H4 (cell line): Measurements from ENCODE around the gene FGF3. TPM values are rescaled to one million over a fixed set of nuclear protein-coding genes. Genes with fewer than 3 reads are reported as not detected.

Experiments used
- DNase-seq: peaks from one replicate; pipeline ENCODE4 v3.0.0-alpha.2; 2015; ENCODE audit warnings: low spot score
- total RNA-seq: library from RNA; depleted of rRNA; stranded (reverse); fragments of >200 nt; shearing (Covaris generic); gene quantifications from 2 replicates; pipeline ENCODE4 v1.2.3, GENCODE V29; 2014

FGF3 gene
- total RNA-seq, 1 experiment from 2014 or later, result not detected

DNA sequence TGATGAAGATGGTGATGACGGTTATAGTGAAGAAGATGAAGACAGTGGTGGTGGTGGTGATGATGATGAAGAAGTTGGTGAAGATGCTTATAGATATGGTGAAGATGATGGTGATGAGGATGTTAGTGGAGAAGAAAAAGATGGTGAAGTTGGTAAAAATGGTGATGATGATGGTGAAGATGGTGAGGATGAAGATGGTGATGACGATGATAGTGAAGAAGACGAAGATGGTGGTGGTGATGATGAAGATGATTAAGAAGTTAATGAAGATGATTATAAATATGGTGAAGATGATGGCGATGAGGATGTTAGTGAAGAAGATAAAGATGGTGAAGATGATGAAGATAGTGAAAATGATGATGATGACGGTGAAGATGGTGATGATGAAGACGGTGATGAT lies 25.2 kb upstream of the FGF3 start:
- no peak for DNase-seq

DNA sequence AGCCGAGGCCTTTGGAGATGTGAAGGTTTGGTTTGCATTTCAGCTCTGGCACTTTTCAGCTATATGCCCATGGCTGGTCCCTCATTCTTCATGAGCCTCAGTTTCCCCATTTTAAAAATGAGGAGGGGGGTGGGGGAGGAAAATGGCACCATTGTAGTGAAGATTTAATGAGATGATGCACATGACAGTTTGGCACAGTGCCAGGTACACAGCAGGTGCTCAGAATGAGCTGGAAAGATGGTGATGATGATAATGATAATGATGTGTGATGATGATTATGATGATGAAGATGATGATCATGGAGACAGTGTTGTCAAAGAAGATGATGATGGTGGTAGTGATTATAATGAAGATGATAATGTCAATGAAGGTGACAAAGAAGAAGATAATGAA lies 24.3 kb upstream of the FGF3 start:
- no peak for DNase-seq

DNA sequence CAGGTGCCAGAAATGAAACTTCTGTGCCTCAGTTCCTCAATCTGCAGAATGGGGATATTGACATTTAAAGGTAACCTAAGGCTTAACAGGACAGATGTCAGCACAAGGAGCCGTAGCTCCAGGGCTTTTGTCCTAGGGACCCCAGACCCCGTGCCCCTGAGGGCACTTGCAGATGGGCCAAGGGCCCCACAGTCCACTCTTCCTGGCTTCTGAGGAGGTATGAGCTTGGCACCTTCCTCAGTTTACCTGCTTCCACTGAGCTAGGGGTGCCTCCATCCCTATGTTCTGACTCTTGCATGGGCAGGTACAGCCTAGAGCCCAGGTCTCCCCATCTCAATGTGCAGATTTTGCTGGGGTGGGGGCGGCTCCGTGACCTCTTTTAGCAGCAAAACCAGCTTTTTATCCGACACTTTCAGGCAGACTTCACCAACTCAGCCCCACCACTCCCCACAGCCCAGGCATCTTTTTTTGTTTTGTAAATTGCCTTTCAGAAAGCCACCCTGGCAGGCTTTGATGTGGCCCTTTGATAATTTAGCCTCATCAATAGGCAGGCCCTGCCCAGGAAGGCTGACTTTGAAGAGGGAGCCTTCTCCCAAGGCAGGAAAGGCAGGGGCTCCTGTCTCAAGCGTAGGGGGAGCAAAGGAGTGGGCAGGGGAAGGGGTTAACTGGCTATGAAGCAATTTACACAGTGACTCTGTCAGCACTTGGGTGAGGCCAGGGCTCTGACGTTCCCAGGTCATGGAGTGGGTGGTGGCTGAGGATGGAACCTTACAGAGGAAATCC lies 23.7 kb upstream of the FGF3 start:
- DNase-seq, result no peak

DNA sequence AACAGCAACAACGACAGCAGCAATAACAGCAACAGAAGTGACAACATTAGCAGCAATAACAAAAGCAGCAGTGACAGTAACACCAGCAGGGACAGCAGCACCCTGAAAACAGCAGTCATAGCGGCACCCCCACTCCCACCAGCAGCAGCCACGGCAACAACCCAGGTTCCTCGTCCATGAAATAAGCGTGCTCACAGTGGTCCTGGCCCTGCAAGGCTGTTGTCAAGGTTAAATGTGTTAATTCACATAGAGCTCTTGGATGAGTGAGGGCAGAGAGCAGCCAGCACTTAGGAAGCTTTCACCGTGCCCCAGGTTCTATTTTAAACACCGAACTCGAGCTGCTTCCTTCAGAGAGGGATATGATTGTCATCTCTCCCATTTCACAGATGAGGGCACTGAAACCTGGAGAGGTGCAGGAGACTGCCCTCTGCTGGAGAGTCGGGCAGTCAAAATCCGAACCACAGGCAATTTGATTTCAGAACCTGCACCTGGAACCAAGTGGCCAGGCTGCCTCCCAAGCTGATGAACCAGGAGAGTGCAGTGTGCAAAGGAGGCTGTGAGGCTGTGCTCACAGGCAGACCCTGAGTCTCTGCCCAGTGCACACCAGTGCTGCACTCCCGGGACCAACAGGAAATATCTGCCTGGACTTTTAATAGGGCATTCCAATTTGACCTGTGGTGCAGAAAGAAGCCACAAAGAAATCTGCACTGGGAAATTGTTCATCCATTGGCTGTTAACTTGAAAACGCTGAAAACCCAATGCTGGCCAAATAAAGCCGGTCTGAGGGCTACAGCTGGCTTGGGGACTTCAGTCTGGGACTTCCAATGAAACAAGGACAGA lies 22.9 kb upstream of the FGF3 start:
- no peak for DNase-seq

DNA sequence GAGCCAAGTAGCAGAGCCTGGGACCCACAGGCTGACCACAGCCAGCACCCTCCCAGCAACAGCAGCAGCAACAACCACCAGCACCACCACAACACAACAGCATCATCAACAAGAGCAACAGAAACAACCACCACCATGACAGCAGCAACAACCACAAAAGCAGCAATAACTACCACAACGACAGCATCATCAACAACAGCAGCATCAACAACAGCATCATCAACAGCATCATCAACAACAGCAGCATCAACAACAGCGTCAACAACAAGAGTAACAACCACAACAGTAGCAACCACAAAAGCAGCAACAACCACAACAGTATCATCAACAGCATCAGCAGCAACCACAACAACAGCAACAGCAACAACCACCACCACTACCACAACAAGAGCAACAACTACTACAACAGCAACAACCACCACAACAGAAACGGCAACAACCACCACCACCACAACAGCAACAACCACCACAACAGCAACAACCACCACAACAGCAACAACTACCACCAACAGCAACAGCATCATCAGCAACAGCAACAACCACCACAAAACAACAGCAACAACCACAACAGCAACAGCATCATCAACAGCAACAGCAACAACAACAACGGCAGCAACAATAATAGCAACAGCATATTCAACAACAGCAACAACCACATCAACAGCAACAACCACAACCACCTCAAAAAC lies 22.1 kb upstream of the FGF3 start:
- DNase-seq, result no peak

DNA sequence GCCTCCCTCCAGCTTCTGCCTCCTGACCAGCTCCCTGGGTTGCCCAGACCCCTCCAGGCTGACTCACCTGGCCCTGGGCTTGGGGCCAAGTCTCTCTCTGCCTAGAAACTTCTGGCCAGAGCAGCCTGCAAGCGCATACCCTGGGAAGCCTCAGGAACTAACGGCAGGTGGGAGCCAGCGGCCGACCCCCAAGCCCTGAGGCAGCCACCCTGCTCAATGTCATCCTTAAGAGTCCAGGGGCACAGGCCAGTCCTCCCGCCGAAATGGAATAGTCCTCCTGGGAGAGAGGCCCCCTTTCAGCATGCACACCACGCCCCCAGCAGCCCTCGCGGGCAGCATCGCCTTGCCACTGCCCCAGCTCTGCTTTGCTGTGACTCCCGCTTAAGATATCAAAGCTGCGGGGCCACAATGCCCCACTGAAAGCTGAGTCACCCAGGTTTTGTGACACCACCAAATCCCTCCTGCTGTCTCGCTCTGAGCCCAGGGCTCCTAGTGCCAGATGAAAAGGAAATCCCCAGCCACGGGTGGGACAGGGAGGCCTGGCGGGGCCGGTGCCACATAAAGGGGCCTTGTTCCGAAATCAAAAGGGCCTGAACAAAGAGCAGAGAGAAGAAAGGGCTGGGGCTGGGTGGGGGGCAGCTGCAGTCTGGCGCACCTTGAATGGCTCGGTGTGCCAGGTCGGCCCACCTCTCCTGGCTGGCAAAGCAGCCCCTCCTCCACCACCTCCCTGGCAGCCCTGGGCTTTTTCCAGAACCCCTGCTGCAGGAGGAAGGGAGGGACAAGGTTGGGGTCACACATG lies 21.4 kb upstream of the FGF3 start:
- DNase-seq, result peak; percentile 35

DNA sequence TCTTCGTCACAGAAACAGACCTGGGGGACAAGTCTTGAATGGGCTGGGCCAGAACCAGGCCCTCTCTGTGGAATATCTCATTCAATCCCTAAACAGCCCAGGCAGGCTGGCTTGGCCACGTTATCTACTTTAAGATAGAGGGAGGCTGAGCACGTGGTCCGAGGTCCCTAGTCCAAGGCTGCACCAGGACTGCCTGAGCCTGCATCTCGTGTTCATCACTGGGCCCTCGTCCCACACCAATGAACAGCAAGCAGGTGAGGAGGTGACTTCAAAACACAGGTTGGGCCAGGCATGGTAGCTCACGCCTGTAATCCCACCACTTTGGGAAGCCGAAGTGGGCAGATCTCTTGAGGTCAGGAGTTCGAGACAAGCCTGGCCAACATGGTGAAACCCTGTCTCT lies 20.3 kb upstream of the FGF3 start:
- no peak for DNase-seq

DNA sequence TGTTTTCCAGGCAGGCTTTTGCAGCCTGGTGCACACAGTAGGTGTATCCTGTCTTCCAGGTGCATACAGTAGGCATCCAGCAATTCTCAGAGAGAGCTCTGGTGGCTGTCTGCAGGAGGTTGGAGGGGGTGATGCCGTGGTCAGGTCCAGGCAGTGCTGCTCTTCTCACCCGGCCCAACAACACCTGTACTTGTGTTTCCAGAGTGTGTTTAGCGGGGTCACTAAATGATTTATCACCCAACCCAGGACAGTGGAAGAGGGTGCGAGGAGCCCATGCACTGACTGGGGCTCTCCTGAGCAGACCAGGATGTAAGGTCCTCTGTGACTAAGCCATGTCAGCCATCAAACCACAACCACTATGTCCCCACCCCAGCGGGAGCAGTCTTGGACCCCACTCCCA lies 18.6 kb upstream of the FGF3 start:
- no peak for DNase-seq

DNA sequence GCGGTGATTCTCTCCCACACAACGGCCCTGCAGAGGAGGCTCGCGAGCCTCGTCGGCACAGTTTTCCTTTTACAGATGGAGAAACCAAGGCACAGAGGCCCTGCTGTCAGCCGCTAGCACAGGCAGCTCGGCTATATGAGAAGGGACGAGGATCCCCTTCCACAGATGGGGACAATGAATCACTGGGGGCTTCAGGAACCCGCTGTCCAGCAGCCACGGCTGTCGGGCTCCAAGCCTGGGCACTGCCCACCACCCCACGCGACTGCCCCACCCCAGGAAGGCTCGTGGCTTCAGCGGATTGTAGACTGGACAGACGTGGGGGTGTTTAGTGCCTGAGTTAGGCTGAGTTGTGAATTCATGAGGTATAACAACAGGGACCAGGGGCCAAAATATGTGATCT lies 17.2 kb upstream of the FGF3 start:
- DNase-seq, result no peak

DNA sequence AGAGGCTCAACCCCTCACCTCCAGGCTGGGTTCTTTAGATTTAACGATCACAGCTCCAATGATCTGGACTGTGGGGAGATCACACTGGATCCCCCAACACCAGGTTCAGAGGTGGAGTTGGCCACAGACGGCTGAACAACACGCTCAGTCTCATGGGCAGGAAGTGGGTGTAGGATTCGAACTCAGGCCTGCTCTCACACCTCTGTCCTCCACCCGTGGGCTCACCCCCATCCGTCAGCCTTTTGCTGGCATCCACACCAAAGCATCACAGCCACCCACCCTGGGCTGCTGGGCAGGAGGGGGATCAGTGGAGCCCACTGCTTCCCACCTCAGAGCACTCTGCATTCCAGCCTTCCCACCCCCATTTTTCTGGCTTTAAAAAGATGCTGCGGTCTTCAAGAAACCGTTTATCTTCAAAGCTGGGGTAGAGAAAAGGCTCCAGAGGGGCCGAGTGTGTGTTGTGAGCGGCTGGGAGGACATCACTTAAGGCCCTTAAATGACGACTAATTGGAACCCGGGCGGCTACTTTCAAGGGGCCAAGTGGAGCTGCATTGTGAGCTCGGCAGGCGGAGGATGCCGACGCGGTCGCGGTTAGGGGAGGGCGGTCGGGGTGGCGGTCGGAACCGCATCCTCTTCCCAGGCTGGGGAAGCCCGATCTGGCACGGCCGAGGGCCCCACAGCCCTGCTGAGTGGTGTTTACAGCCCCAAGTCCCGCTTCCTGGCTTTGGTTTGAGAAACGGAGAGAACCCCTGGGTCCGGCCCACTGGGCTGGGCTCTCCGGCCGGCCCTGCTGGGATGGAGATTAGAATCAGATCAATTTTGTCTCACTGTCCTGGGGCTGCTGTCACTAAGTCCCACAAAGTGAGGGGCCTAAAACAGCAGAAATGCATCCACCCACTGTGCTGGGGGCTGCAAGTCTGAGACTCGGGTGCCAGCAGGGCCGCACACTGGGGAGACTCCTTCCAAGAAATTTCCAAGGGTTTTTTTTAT lies 15.9 kb upstream of the FGF3 start:
- no peak for DNase-seq

DNA sequence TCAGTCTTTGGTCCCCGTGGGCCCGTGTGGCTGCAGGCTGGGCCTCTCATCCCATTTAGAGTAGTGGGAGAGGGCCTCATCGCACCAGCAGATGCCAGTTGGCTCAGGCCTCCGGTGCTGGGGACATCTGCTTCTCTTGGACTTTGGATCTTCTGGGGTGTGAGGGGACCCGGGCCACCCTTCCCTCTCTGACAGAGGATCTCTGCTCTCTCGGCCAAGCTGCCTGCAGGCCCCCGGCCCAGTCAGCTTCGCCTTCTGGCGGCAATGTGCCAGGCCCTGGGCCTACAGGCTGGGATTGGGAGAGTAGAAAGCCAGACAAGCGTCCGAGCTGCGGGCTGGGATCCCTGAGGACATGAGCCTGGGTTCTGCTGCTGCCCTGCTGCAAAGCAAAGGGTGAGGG lies 15.0 kb upstream of the FGF3 start:
- no peak for DNase-seq

DNA sequence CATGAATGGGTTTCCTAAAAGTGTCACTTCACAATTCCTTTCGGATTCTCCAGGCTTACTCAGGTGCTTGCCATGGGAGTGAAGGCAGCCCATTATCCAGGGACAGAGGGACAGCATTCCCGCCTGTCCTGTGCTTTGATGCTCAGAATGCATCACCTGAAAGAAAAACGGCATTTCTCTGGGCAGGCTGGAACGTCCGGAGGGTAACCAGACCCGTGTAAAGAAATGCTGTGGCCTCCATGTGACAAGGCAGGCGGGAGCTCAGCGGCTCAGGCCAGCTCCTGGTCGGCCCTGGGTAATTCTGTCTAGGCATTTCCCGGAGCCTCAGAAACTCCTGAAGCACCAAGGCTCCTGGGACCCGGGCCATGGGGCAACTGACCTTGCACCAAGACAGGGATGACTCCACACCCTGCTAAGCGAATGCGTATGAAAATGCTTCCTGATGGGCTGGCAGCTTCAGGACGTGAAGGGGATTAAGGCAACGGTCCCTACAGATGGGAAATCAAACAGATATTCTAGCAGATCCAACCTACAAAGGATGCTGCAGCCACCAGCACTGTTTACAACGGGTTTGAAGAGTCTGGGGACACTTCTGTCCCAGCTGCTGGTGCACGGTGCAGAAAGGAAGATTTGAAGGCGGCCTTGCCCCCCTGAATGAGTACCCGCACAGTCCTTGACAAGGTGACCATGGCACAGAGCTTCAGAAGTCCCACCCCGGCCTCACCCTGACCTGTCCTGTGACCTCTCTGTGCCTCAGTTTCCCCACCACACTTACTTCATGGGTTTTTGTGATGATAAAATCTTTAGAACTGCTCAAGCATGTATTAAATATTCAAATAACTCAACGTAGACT lies 13.6 kb upstream of the FGF3 start:
- DNase-seq, result no peak

DNA sequence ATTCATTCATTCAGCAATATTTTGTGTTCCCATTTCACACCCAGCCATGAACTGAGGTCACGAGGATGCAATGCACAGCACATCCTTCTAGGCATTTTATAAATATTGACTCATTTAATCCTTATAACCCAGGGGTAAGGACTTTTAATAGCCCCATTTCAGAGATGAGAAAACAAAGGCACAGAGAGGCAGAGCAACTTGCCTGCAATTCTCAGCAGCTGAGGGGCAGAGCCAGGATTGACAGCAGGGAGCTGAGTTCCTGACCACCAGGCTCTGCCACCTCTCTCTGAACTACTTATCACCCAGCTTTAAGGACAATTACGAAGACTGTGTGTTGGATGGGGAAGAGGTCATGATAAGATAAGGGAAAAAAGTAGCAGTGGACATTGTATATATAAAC lies 12.8 kb upstream of the FGF3 start:
- no peak for DNase-seq

DNA sequence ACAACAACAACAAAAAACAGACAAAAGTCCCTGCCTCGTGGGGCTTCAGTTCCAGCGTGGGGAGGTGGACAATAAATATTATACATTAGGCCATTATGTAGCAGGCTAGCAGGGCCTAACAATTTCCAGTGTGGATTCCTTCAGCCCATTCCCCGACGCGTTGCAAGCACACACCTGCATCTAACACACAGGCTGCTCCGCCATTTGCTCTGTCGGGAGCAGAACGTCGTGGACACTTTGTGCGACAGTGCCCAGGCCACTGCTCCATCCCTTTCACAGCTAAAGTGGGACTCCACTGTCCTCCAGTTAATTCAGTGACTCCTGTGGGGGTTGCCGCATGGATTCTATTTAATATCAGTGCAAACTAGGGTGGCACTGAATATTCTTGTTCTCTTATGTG lies 10.9 kb upstream of the FGF3 start:
- DNase-seq, result no peak

DNA sequence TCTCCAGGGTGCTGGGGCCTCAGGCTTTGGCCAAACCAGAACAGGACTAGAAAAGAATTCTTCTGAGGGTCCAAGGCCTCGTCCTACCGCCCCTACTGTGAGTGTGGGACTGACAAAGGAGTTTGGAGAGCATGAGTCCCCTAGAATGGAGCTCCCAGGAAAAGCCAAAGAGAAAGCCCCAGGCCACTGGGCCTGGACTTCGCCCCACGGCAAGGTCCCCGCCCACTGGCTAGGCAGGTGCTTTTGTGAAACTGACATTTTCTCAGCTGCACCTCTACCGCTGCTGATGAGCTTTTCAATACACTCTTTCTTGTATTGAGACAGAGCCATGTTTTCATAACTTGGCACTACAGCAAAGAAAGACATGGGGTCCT lies 9.7 kb upstream of the FGF3 start:
- no peak for DNase-seq

DNA sequence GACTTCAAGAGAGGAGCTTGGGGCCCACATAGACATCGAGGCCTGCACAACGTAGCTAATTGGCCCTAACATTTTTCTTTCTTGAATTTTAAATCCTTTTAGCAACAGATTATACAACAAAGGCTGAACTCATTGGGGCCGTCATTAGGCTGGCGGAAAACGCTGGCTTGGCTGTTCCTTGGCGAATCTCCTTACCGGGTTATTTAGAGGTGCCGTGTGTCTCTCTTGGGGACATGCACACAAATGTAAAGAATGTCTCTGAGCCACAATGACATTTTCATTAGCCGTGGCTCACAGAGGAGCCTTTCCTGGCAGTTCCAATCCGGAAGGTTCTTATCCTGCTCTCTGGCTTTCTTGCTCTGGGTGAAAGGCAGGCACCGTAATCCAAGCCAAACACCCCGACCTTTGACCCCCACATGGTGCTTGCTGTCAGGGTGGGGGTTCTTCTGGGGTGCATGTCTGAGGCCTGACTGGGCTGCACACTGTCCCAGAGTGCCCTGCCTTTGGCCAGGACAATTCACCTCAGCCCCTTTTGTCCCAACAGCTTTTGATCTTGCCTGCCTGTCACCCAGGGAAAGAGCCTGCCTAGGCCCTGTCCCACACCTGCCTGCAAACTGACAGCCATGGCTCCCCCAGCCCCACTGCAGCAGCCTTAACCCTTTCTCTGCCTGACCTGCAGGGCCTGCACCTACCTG lies 9.2 kb upstream of the FGF3 start:
- DNase-seq, result no peak

DNA sequence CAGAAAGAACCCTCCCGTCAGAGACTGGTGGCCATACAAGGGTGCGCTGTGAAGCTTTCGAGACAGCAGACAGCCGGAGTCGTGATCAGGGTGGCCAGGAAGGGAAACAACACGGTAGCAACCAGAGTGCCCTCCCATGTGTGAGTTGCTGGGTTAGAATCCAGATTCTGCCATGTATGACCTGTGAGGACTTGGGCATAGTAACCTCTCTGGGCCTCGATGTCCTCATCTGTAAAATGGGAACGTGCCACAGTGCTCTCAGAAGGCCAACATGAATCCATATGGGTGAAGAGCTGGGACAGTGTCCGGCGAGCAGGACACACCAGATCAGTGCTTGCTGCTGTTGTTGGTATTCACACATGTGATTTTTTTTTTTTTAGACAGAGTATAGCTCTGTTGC lies 7.6 kb upstream of the FGF3 start:
- DNase-seq, result no peak

DNA sequence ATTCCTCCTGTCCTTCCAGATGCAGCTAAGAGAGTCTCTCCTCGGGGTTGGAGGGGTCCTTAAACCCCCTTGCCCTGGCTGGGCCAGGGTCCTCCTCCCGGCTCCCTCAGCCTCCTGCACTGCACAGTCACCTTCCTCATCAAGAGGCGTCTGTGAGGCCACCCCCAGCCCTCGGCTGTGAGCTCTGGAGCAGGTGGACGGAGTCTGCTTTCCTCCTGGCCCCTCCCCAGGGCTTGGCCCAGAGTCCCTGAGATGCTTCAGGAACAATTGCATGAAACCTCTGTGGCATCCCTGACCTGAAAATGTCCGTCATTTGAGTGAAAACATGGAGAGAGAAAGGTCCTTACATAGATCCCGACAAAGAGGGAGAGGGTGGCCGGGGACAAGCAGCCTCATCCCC lies 6.7 kb upstream of the FGF3 start:
- no peak for DNase-seq
